H1 (cell line): Measurements from ENCODE around the gene RNF111. TPM values are rescaled to one million over a fixed set of nuclear protein-coding genes. Genes with fewer than 3 reads are reported as not detected.

Experiments
- CTCF ChIA-PET: fragments of 300-600 bp; sonication (Branson Sonifier 250); formaldehyde crosslinking; loops from one replicate; lab custom pipeline; 2021; ENCODE audit not compliant: partially characterized antibody; lab: Charles Lee
- POLR2A ChIA-PET: fragments of 300-600 bp; sonication (Branson Sonifier 250); formaldehyde crosslinking; loops from one replicate; lab custom pipeline; 2021; ENCODE audit warnings: inconsistent platforms; ENCODE audit not compliant: partially characterized antibody; lab: Charles Lee
- DNase-seq, 2 experiments: peaks; one replicate each; pipeline versions ENCODE4 v3.0.0 to v3.0.0-alpha.2; 2010 to 2022; ENCODE audit warnings: low spot score in 2 of 2, low read depth in 1 of 2, mixed read lengths in 1 of 2
- FAIRE-seq: peaks from 2 replicates; lab custom pipeline; 2011; peaks lifted over from hg19 to GRCh38; lab: Jason Lieb, UNC
- H2AFZ ChIP-seq: 2 replicates; pipeline ENCODE4 v1.8.1; 2012; ENCODE audit warnings: low read length, inconsistent platforms
- H2AK5ac ChIP-seq: 2 replicates; pipeline ENCODE4 v1.6.1; 2013; ENCODE audit warnings: low read depth, low read length
- H2BK120ac ChIP-seq: replicated peaks from 2 replicates; pipeline ENCODE3; 2013; ENCODE audit warnings: low read depth, low read length, inconsistent platforms
- H2BK12ac ChIP-seq: 2 replicates; pipeline ENCODE4 v1.6.1; 2013; ENCODE audit warnings: low read depth, low read length
- H2BK15ac ChIP-seq: 2 replicates; pipeline ENCODE4 v1.6.1; 2013; ENCODE audit warnings: low read length
- H2BK20ac ChIP-seq: 2 replicates; pipeline ENCODE4 v1.6.1; 2013; ENCODE audit warnings: low read length
- H2BK5ac ChIP-seq: 2 replicates; pipeline ENCODE4 v1.6.1; 2013; ENCODE audit warnings: low read depth, low read length
- H3K14ac ChIP-seq: 2 replicates; pipeline ENCODE4 v1.6.1; 2013; ENCODE audit warnings: inconsistent platforms; ENCODE audit not compliant: insufficient read length
- H3K18ac ChIP-seq: 2 replicates; pipeline ENCODE4 v1.6.1; 2013; ENCODE audit warnings: low read length; ENCODE audit errors: extremely low read depth
- H3K23ac ChIP-seq: 2 replicates; pipeline ENCODE4 v1.6.1; 2013; ENCODE audit warnings: inconsistent platforms; ENCODE audit not compliant: insufficient read length
- H3K23me2 ChIP-seq: 2 replicates; pipeline ENCODE4 v1.6.1; 2013; ENCODE audit warnings: low read depth, low read length
- H3K27ac ChIP-seq: 2 replicates; pipeline ENCODE4 v1.6.1; 2011; ENCODE audit warnings: low read depth, low read length, inconsistent platforms
- H3K27me3 ChIP-seq, 4 experiments: replicated peaks in 1 of 4; 1 replicate in 1 of 4; 2 replicates in 3 of 4; pipeline versions ENCODE4 v1.6.1 to v1.8.1; 2011 to 2013; ENCODE audit warnings: low read length in 3 of 4, mild to moderate bottlenecking in 3 of 4, inconsistent platforms in 2 of 4, mixed read lengths in 2 of 4, moderate library complexity in 1 of 4; ENCODE audit not compliant: control insufficient read depth in 3 of 4, insufficient read depth in 3 of 4; ENCODE audit errors: extremely low read depth in 1 of 4
- H3K36me3 ChIP-seq, 4 experiments: 2 replicates each; pipeline versions ENCODE4 v1.6.1 to v1.8.1; 2011 to 2013; ENCODE audit warnings: mild to moderate bottlenecking in 4 of 4, low read length in 3 of 4, moderate library complexity in 2 of 4, control low read depth in 1 of 4, inconsistent platforms in 1 of 4; ENCODE audit not compliant: insufficient read depth in 4 of 4, control insufficient read depth in 2 of 4
- H3K4ac ChIP-seq: replicated peaks from 2 replicates; pipeline ENCODE3; 2013; ENCODE audit warnings: low read length, low read depth, mixed read lengths, inconsistent platforms; ENCODE audit not compliant: insufficient read length
- H3K4me1 ChIP-seq, 4 experiments: replicated peaks in 1 of 4; 1 replicate in 1 of 4; 2 replicates in 3 of 4; pipeline versions ENCODE4 v1.6.1 to v1.8.1; 2011 to 2013; ENCODE audit warnings: low read length in 3 of 4, inconsistent platforms in 2 of 4, mixed read lengths in 1 of 4; ENCODE audit not compliant: insufficient read depth in 4 of 4, control insufficient read depth in 3 of 4
- H3K4me2 ChIP-seq, 2 experiments: 2 replicates each; pipeline versions ENCODE4 v1.6.1 to v1.8.1; 2011 to 2013; ENCODE audit warnings: low read depth in 2 of 2, low read length in 2 of 2, control low read depth in 1 of 2, inconsistent platforms in 1 of 2, mild to moderate bottlenecking in 1 of 2; ENCODE audit not compliant: insufficient read depth in 1 of 2
- H3K4me3 ChIP-seq, 4 experiments: fragments of 200-600, 300-600 bp in 1 of 4; sonication (generic), shearing (Covaris generic), sonication (Bioruptor Twin) in 1 of 4; 2 replicates each; pipeline versions ENCODE4 v1.5.1 to v1.8.1; 2011 to 2016; ENCODE audit warnings: low read length in 4 of 4, low read depth in 3 of 4, control low read depth in 2 of 4, inconsistent platforms in 2 of 4, mild to moderate bottlenecking in 2 of 4, mixed read lengths in 1 of 4, moderate library complexity in 1 of 4; ENCODE audit not compliant: insufficient read depth in 2 of 4; ENCODE audit errors: extremely low read depth in 1 of 4
- H3K56ac ChIP-seq: replicated peaks from 2 replicates; pipeline ENCODE3; 2013; ENCODE audit warnings: low read depth, mild to moderate bottlenecking, mixed read lengths, low read length, inconsistent platforms; ENCODE audit not compliant: insufficient read length
- H3K79me1 ChIP-seq: 2 replicates; pipeline ENCODE4 v1.6.1; 2013; ENCODE audit warnings: low read depth, low read length, control low read depth
- H3K79me2 ChIP-seq, 2 experiments: 2 replicates each; pipeline versions ENCODE4 v1.6.1 to v1.8.1; 2012 to 2013; ENCODE audit warnings: low read length in 2 of 2, mild to moderate bottlenecking in 2 of 2, inconsistent platforms in 1 of 2; ENCODE audit not compliant: insufficient read depth in 2 of 2, control insufficient read depth in 1 of 2
- H3K9ac ChIP-seq, 4 experiments: replicated peaks in 1 of 4; 1 replicate in 1 of 4; 2 replicates in 3 of 4; pipeline versions ENCODE4 v1.6.1 to v1.8.1; 2011 to 2013; ENCODE audit warnings: low read depth in 3 of 4, low read length in 3 of 4, control low read depth in 2 of 4, mild to moderate bottlenecking in 2 of 4, moderate library complexity in 2 of 4, inconsistent platforms in 1 of 4; ENCODE audit errors: extremely low read depth in 1 of 4
- H3K9me3 ChIP-seq, 2 experiments: 2 replicates each; pipeline versions ENCODE4 v1.6.1 to v1.8.1; 2012 to 2013; ENCODE audit warnings: mild to moderate bottlenecking in 2 of 2, moderate library complexity in 2 of 2, control low read depth in 1 of 2, inconsistent platforms in 1 of 2, low read depth in 1 of 2, low read length in 1 of 2, mixed read lengths in 1 of 2; ENCODE audit not compliant: insufficient read depth in 2 of 2
- H4K20me1 ChIP-seq, 2 experiments: replicated peaks in 1 of 2; 2 replicates each; pipeline versions ENCODE3 to v1.8.1; 2011 to 2013; ENCODE audit warnings: inconsistent platforms in 2 of 2, low read length in 2 of 2, mild to moderate bottlenecking in 1 of 2; ENCODE audit not compliant: insufficient read depth in 2 of 2, control insufficient read depth in 1 of 2
- H4K5ac ChIP-seq: 2 replicates; pipeline ENCODE4 v1.6.1; 2013; ENCODE audit warnings: low read length, low read depth, mixed read lengths, inconsistent platforms; ENCODE audit not compliant: insufficient read length
- H4K8ac ChIP-seq: 2 replicates; pipeline ENCODE4 v1.8.0; 2013; ENCODE audit warnings: mild to moderate bottlenecking, moderate library complexity, low read length, inconsistent platforms; ENCODE audit not compliant: insufficient read depth; ENCODE audit errors: extremely low read depth
- H4K91ac ChIP-seq: replicated peaks from 2 replicates; pipeline ENCODE3; 2013; ENCODE audit warnings: low read length, mixed read lengths, inconsistent platforms; ENCODE audit not compliant: insufficient read length
- ASH2L ChIP-seq: fragments of 200-600, 300-600 bp; sonication (generic); IDR thresholded peaks from one replicate; pipeline ENCODE4 v1.7.1; 2017; ENCODE audit warnings: low read length
- CHD1 ChIP-seq: IDR thresholded peaks from 2 replicates; pipeline ENCODE4 v1.6.1; 2012; ENCODE audit warnings: low read depth, low read length, improper control_type of control experiment
- CTCF ChIP-seq, 3 experiments: IDR thresholded peaks; 1 replicate in 2 of 3; 2 replicates in 1 of 3; pipeline versions ENCODE4 v1.5.1 to v1.6.1; 2011; ENCODE audit warnings: low read length in 3 of 3, mild to moderate bottlenecking in 3 of 3, inconsistent platforms in 2 of 3, low read depth in 1 of 3, moderate library complexity in 1 of 3; ENCODE audit not compliant: insufficient read depth in 1 of 3; ENCODE audit errors: control extremely low read depth in 1 of 3
- EZH2 ChIP-seq: fragments of 200-600 bp; sonication (generic); IDR thresholded peaks from 2 replicates; pipeline ENCODE4 v1.7.1; 2012; ENCODE audit warnings: low read depth, mild to moderate bottlenecking, moderate library complexity, low read length, inconsistent platforms; ENCODE audit not compliant: severe bottlenecking
- RAD21 ChIP-seq, 2 experiments: IDR thresholded peaks in 1 of 2; conservative IDR thresholded peaks in 1 of 2; 2 replicates each; pipeline ENCODE4 v1.6.1; 2011; ENCODE audit warnings: low read depth in 2 of 2, low read length in 2 of 2, improper control_type of control experiment in 1 of 2, inconsistent platforms in 1 of 2, mild to moderate bottlenecking in 1 of 2, moderate library complexity in 1 of 2
- TAF7 ChIP-seq: optimal IDR thresholded peaks from 2 replicates; pipeline ENCODE3; 2011; ENCODE audit warnings: low read depth, mild to moderate bottlenecking, inconsistent platforms, low read length, moderate library complexity, borderline replicate concordance
- WGBS, 2 experiments: shearing (Covaris generic) in 1 of 2; methylation state at CpG; one replicate each; pipeline versions ENCODE4 v1.1.6 to v1.1.7; 2013 to 2015; ENCODE audit warnings: low lambda C conversion rate in 2 of 2, mixed read lengths in 2 of 2, inconsistent platforms in 1 of 2, low coverage in 1 of 2, missing lambda C conversion rate in 1 of 2; ENCODE audit not compliant: insufficient replicate concordance in 2 of 2, insufficient coverage in 1 of 2, insufficient read length in 1 of 2; ENCODE audit errors: extremely low coverage in 1 of 2, missing lambda C conversion rate in 1 of 2; 5-methylcytosine and 5-hydroxymethylcytosine counted together
- polyA plus RNA-seq, 7 experiments: library from polyadenylated mRNA; depleted of rRNA in 3 of 7; stranded (reverse) in 5 of 7; unstranded in 2 of 7; fragments of >200 nt in 5 of 7; fragments of 200-250 nt in 2 of 7; gene quantifications; 1 replicate in 5 of 7; 2 replicates in 1 of 7; 4 replicates in 1 of 7; pipeline versions ENCODE4 v1.2.1 to v1.2.3, GENCODE V29; 2011 to 2013; ENCODE audit warnings: missing spikeins in 2 of 7, mixed read lengths in 2 of 7
- total RNA-seq: library from RNA; stranded (reverse); fragmentation: NEBNext Ultra II Directional; extraction: Animal tissue kit (Norgen Biotek cat#: 25700); gene quantifications from 2 replicates; pipeline ENCODE4 v1.2.1, GENCODE V29; 2021

RNF111 gene
- total and polyA plus RNA-seq, 2 of the 8 experiments (the other 6 are each of a cell fraction or from before 2014, with no cell fraction given): 18.5 to 26.6 TPM

- POLR2A ChIA-PET: interaction anchor here (1.0 to 1.3 kb wide), 3 partner anchors 8 to 118 kb away, joined by 3 read pairs; no protein-coding TSS in a partner anchor
- H2BK12ac ChIP-seq: no peak overlapping the region
- no peak overlapping the region for H3K14ac ChIP-seq
- 33% methylated on average over 2 of the region's 2 CpGs; no CpG with 5 or more reads in 1 of the 2 experiments for WGBS, 2 experiments
- DNase-seq: no peak
- no peak overlapping the region for H3K23ac ChIP-seq
- H2BK15ac ChIP-seq: no peak overlapping the region
- no peak overlapping the region for H3K27ac ChIP-seq
- peaks cover 12 to 34% (median 25%) of the 10 kb centered on the region in 4 experiments for H3K36me3 ChIP-seq
- H4K8ac ChIP-seq: no peak overlapping the region
- no peak overlapping the region for H2BK20ac ChIP-seq
- no peaks in the 10 kb centered on the region for H3K9me3 ChIP-seq
- CTCF ChIA-PET: interaction anchor here (0.6 to 1.0 kb wide), 3 partner anchors 126 to 530 kb away, joined by 3 read pairs; no protein-coding TSS in a partner anchor
- H3K4ac ChIP-seq: no peak overlapping the region
- H3K23me2 ChIP-seq: no peaks in the 10 kb centered on the region
- no peak overlapping the region for H4K5ac ChIP-seq
- H2AFZ ChIP-seq: no peak overlapping the region
- H2BK120ac ChIP-seq: no peak overlapping the region
- no peak for FAIRE-seq
- TF ChIP-seq CTCF (IDR thresholded peaks at IDR 0.05; ENCODE audit: control extremely low read depth in 1 of 3, insufficient read depth in 1 of 3, low read depth in 1 of 3, low read length in 3 of 3) (peak in 1 of 3 experiments; percentile 11; a peak in 1 of 4 replicates), EZH2 (no peak), CHD1 (peak; percentile 31; the same call in 1 of the 2 replicates), RAD21 (IDR thresholded peaks at IDR 0.05 in 1 of 2, conservative IDR thresholded peaks at IDR 0.05 in 1 of 2; ENCODE audit: low read depth in 2 of 2, low read length in 2 of 2) (peak in 1 of 2 experiments; percentile 14; a peak in 2 of 4 replicates), TAF7 (peak; percentile 17), ASH2L (no peak)
- TF ChIP-seq, all 59 proteins: peak for 4
- peak overlapping the region; percentile 64 to 81 for H3K4me2 ChIP-seq
- H3K4me1 ChIP-seq: peaks cover 0 to 2% (median 0%) of the 10 kb centered on the region in 4 experiments; a peak in 2 of 7 replicates
- peaks cover 0 to 11% of the 10 kb centered on the region in 2 experiments; a peak in 2 of 4 replicates for H3K79me2 ChIP-seq
- no peaks in the 10 kb centered on the region for H3K79me1 ChIP-seq
- peak overlapping the region; percentile 67 to 87 (median 80) for H3K4me3 ChIP-seq
- H2BK5ac ChIP-seq: no peak overlapping the region
- peak overlapping the region in 3 of 4 experiments; percentile 72 to 89 (median 87); a peak in 5 of 7 replicates for H3K9ac ChIP-seq
- no peak overlapping the region for H3K56ac ChIP-seq
- H3K18ac ChIP-seq: no peak overlapping the region
- H4K20me1 ChIP-seq: no peaks in the 10 kb centered on the region
- no peak overlapping the region for H2AK5ac ChIP-seq
- no peak overlapping the region for H4K91ac ChIP-seq
- H3K27me3 ChIP-seq: no peaks in the 10 kb centered on the region
These were observed 118.4 kb downstream of the RNF111 start for GRCh38 chr15:59105854-59106253.
